Measurements from ENCODE around the gene SGIP1. TPM values are rescaled to one million over a fixed set of nuclear protein-coding genes. Genes with fewer than 3 reads are reported as not detected.

SGIP1 gene
- total RNA-seq, 1 donor from 2014 or later: not detected

DNA sequence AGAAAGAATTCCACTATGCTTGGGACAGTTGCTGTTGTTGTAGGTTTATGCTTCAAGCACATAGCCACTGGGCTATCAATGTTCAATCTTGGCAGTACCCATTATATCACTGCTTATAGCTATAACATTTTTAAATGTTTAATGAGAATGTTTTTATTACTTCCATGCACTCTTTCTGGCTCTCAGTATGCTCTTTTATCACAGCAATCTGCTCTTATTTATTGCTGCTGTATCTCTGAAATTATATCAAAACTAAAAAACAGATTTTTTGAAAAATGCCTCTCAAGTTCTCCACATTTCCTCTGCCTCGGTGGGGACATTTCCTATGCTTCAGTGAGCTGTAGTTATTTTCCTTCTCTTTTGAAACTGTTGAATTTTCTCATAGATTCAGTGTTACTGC is 5.4 kb upstream of the SGIP1 start:
- no peak for DNase-seq
- intact Hi-C loops (cut with micrococcal nuclease): no loop called here
- Mint-ChIP-seq H3K27me3 (peaks cover 36% of the 10 kb centered on the region), H3K27ac (no peak overlapping the region), H3K9me3 (no peaks in the 10 kb centered on the region), H3K36me3 (ENCODE audit: low read depth) (no peaks in the 10 kb centered on the region), H3K4me3 (no peak overlapping the region), H3K4me1 (peaks cover 10% of the 10 kb centered on the region)

DNA sequence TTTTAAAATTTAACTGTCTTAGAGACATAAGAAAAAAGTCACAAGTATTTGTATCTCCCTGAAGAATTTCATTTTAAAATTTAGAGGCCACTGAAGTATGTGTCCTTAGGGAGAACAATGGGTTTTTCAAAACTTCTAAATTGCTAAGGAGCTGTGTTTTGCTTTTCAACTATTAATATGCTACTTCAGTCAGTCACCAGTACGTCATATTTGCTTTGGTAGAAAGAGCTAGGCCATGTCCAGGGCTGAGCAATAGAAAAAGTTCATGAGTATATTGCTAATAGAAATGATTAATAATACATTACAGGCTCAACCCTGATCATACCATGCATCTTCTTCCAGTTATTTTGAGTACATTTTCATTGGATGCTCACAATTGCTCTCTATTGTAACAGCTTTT is 1.7 kb upstream of the SGIP1 start:
- no peak overlapping the region for H3K27ac Mint-ChIP-seq
- no peak for DNase-seq
- intact Hi-C loops (cut with micrococcal nuclease): no loop called here
- no peaks in the 10 kb centered on the region for H3K36me3 Mint-ChIP-seq (ENCODE audit: low read depth)
- peaks cover 60% of the 10 kb centered on the region for H3K27me3 Mint-ChIP-seq
- H3K9me3 Mint-ChIP-seq: no peaks in the 10 kb centered on the region
- peaks cover 12% of the 10 kb centered on the region for H3K4me1 Mint-ChIP-seq
- H3K4me3 Mint-ChIP-seq: peak overlapping the region; percentile 72

DNA sequence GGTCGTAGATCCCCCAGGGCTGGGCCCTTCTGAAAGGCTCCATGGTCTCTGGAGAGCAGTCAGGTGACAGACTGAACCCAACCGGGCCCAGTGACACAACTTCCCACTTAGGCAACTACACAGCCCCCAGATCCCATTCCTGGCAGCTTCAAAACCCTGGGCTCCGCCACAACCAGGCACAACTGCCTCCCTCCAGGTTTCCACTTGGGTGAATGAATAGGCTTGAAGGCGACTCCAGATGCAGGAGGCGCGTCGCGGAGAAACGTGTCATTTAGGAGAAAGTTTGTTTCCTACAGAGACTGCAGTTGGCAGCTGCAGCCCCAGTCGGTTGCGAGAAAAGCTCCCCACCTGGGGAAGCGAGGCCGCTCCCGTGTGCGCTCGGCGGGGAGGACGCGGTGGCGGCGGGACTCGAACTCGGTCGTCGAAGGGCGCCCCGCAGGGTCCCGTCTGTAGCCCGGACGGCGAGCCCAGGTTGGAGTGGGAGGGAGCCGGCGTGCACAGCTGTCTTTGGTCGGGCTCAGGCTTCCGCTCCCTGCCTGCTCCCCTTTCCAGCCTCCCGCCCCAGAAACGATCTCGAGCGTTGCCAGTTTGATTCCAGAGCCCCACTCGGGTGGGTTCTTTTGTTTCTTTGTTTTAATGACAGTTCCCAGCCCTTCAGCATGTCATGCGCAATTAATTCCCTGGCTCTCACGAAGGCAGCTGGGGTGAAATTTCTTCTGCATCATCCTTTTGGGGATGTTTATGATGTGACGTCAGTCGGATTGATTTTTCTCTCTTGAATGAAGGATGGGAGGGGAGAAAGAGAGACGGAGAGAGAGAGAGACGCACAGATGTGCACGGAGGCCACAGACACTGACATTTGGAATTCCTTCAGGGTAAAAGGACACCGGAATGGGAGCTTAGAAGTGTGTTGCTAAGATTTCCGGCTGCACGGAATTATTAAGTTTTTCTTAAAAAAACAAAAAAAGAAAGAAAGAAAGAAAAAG is 862 bp upstream of the SGIP1 start:
- H3K4me3 Mint-ChIP-seq: peak overlapping the region; percentile 72
- H3K9me3 Mint-ChIP-seq: no peaks in the 10 kb centered on the region
- H3K36me3 Mint-ChIP-seq (ENCODE audit: low read depth): no peaks in the 10 kb centered on the region
- DNase-seq: peak; percentile 61
- intact Hi-C loops (cut with micrococcal nuclease): no loop called here
- no peak overlapping the region for H3K27ac Mint-ChIP-seq
- H3K4me1 Mint-ChIP-seq: peaks cover 12% of the 10 kb centered on the region
- H3K27me3 Mint-ChIP-seq: peaks cover 63% of the 10 kb centered on the region

DNA sequence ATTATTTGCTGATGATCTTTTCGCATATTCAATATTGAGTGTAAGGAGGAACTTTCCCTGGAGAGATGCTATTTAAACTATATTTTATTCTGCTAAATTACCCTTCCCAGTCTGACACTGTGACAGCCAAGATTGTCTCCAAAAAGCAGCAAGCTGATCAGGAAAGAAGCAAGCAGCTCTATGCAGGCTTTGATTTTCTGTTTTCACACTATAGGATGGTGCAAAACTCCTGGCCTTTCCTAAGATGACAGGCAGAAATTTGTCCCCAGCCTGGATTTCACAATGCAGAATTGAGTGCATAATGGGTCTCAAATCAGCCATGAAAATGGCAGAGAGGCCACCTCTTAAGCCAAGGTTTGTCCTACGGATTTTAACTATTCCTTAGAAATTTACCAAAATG is 1.1 kb downstream of the SGIP1 start:
- H3K4me3 Mint-ChIP-seq: no peak overlapping the region
- H3K4me1 Mint-ChIP-seq: peaks cover 12% of the 10 kb centered on the region
- H3K27me3 Mint-ChIP-seq: peaks cover 62% of the 10 kb centered on the region
- H3K9me3 Mint-ChIP-seq: no peaks in the 10 kb centered on the region
- no peaks in the 10 kb centered on the region for H3K36me3 Mint-ChIP-seq (ENCODE audit: low read depth)
- no peak overlapping the region for H3K27ac Mint-ChIP-seq
- no peak for DNase-seq
- intact Hi-C loops (cut with micrococcal nuclease): no loop called here

DNA sequence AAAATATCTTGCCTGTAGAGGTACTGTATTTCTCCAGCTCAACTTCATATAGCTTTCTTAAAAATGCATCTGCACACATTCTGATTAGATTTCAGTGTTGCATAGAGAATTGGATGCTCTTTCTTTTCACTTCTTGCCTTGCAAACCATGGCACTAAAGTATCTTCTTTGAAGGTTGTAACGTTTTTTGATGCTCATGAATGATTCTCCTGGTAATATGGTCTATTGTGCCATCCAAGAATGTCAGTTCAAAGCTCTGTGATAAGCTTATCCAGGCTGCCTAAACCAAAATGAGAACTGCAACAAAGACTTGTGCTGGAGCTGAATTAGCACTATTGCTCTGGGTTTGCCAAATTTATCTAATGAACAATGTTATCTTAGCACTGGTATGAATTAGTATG is 1.9 kb downstream of the SGIP1 start:
- Mint-ChIP-seq H3K4me3 (no peak overlapping the region), H3K9me3 (no peaks in the 10 kb centered on the region), H3K27ac (no peak overlapping the region), H3K4me1 (peaks cover 12% of the 10 kb centered on the region), H3K36me3 (ENCODE audit: low read depth) (no peaks in the 10 kb centered on the region), H3K27me3 (peaks cover 62% of the 10 kb centered on the region)
- no peak for DNase-seq
- intact Hi-C loops (cut with micrococcal nuclease): no loop called here

DNA sequence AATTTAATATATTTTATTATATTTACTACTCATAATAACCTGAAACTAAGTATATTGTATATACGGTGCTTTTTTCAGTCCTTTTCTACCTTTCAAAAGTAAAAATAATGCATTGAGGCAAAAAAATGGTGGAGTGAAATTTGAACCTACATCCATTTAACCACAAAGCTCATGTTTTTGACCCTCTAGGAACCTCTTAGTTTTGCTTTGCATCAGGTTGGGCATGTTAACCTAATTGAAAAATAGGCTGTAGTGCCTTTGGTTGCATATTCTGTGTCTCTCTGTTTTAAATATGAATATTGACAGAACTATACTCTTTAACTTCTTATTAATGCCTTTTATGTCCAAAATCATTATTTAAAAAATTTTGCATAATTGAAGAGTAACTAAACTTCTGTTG is 3.8 kb downstream of the SGIP1 start:
- Mint-ChIP-seq H3K9me3 (no peaks in the 10 kb centered on the region), H3K4me3 (no peak overlapping the region), H3K4me1 (peaks cover 8% of the 10 kb centered on the region), H3K36me3 (ENCODE audit: low read depth) (no peaks in the 10 kb centered on the region), H3K27me3 (peaks cover 46% of the 10 kb centered on the region), H3K27ac (no peak overlapping the region)
- DNase-seq: no peak
- intact Hi-C loops (cut with micrococcal nuclease): no loop called here

DNA sequence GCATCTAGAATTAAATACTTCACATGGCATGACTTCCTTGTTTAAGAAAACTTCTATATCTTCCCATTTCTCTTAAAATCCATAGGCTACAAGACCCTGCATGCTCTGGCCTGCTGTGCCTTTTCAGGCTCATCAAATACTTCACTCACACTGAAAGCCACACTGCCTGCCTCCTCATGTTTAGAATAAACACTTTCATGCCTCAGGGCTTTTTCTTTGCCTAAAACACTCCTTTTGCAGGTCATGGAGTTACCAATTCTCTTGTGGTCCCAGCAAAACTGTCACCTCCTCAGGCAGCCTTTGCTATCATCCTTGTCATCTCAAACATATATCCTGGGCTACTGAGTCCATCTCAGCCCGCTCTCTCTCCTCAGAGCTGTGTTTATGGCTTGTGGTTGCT is 5.5 kb downstream of the SGIP1 start:
- intact Hi-C loops (cut with micrococcal nuclease): no loop called here
- no peak overlapping the region for H3K4me3 Mint-ChIP-seq
- DNase-seq: no peak
- H3K36me3 Mint-ChIP-seq (ENCODE audit: low read depth): no peaks in the 10 kb centered on the region
- no peaks in the 10 kb centered on the region for H3K9me3 Mint-ChIP-seq
- no peak overlapping the region for H3K27ac Mint-ChIP-seq
- H3K27me3 Mint-ChIP-seq: peaks cover 29% of the 10 kb centered on the region
- no peaks in the 10 kb centered on the region for H3K4me1 Mint-ChIP-seq

DNA sequence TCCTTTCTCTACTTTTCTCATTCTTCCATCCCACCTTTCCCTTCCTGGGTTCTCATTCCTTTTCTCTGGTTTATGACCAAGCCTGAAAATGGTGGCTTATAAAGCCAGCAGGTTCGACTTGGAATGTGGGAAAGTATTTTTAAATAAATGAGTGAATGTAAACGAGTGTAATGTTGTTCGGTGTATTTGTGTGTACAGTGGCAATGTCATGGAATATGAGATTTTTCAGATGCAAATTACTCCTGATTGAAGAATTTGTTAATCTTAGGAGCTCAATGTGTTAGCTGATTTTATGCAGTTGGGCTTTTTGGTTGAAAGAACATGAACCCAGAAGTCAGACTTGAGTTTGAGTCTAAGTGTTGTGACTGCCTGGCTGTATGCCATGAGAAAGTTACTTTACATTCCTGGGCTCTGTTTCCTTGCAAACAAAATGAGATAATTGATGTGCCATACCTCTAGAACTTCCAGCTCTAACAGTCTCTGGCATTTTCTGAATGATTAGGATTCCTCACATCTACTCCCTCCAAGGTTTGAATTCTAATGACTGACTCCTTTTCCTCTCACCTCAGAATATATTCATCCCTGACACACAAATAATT is 6.6 kb downstream of the SGIP1 start:
- Mint-ChIP-seq H3K4me3 (no peak overlapping the region), H3K4me1 (no peaks in the 10 kb centered on the region), H3K27ac (no peak overlapping the region), H3K9me3 (no peaks in the 10 kb centered on the region), H3K27me3 (peaks cover 28% of the 10 kb centered on the region), H3K36me3 (ENCODE audit: low read depth) (no peaks in the 10 kb centered on the region)
- intact Hi-C loops (cut with micrococcal nuclease): no loop called here
- no peak for DNase-seq

DNA sequence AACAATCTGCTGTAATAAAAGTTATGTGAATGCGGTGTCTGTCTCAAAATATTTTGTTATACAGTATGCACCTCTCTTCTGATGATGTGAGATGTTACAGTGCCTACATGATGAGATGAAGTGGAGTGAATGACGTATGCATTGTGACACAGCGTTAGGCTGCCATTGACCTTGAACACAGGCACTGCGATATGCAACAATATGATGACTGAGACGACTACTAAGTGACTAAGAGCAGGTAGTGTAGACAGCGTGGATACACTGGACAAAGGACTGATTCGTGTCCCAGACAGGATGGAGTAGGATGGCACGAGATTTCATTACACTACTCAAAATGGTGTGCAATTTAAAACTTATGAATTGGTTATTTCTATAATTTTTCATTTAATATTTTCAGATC is 8.4 kb downstream of the SGIP1 start:
- peaks cover 18% of the 10 kb centered on the region for H3K27me3 Mint-ChIP-seq
- H3K4me1 Mint-ChIP-seq: no peaks in the 10 kb centered on the region
- no peak for DNase-seq
- H3K36me3 Mint-ChIP-seq (ENCODE audit: low read depth): no peaks in the 10 kb centered on the region
- H3K9me3 Mint-ChIP-seq: no peaks in the 10 kb centered on the region
- H3K27ac Mint-ChIP-seq: no peak overlapping the region
- H3K4me3 Mint-ChIP-seq: no peak overlapping the region
- intact Hi-C loops (cut with micrococcal nuclease): no loop called here

DNA sequence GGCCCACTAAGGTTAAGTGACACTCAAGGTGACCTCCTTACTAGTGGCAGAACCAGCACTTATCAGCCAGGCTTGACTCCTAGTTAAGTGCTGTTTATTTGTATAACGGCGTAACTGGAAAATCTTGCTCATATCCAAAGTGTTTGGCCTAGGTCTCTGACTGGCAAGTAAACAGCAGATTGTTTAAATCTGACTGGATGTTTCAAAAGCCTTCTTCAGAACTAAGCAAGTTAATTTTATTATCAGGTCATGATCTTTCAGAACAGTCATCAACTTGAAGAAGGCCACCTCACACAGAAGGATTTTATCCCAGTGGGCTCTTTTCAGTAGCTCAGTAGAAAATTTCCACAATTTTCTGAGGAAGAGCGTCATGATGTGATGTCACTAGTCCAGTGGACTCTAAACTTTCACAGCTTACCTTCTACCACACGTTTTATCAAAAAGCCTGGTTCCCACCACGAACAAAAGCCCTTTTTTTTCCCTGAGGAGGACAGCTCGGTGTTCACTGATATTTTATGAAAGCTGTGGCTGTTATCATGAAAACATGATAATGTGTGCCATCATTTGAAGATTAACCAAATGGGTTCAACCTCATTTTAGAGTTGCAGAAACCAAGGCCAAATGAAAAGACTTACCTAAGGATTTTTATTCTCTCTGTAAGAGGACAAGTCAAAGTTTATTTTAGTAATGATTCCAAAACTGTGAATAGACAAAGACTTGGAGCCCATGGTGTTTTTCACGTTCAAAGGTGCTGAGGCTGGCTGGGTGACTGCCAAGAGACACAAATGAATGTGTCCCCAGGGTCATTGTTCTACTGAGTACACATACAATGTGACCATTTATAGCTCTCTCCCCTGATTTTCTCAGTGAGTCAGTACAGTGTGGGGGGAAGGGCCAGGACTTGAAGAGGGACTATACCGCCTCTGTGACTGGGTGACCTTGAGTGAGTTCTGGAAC is 9.1 kb downstream of the SGIP1 start:
- H3K27me3 Mint-ChIP-seq: peaks cover 20% of the 10 kb centered on the region
- DNase-seq: no peak
- H3K36me3 Mint-ChIP-seq (ENCODE audit: low read depth): no peaks in the 10 kb centered on the region
- intact Hi-C loops (cut with micrococcal nuclease): no loop called here
- H3K4me3 Mint-ChIP-seq: no peak overlapping the region
- no peaks in the 10 kb centered on the region for H3K4me1 Mint-ChIP-seq
- H3K27ac Mint-ChIP-seq: no peak overlapping the region
- H3K9me3 Mint-ChIP-seq: no peaks in the 10 kb centered on the region

DNA sequence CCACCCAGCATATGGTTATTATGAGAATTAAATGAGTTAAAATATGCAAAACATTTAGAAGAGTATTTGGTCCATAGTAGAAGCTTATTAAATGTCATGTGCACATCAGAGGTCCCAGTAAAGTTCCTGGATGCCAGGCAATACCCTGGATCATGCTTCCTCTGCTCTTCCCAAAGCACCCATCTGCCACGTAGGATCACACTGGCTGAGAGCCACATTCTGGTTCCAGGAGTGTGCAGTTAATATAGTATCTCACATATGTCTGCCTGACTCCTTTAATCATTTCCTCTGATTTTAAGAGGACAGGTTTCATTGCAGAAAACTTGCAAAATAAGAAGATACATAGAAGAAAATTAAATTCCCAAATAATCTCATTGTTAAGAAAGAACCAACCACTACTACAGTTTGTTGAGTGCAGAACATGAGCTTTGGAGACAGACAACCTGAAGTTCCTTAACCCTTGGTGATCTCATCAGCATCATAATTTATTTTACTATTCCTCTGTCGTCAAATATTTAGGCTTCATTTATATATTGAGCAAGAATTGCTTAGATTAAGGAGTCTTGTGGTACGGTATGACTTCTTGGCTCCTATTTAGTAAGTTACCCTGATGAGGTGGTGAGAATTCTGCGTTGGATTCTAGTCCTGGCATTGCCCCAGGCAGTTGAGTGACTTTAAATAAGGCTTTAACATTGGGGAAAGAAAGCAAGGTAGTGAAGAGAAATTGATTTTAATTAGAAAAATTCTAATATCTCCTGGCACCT is 12.3 kb downstream of the SGIP1 start:
- H3K36me3 Mint-ChIP-seq (ENCODE audit: low read depth): no peaks in the 10 kb centered on the region
- no peaks in the 10 kb centered on the region for H3K4me1 Mint-ChIP-seq
- DNase-seq: no peak
- no peaks in the 10 kb centered on the region for H3K9me3 Mint-ChIP-seq
- peaks cover 8% of the 10 kb centered on the region for H3K27me3 Mint-ChIP-seq
- intact Hi-C loops (cut with micrococcal nuclease): no loop called here
- H3K27ac Mint-ChIP-seq: no peak overlapping the region
- no peak overlapping the region for H3K4me3 Mint-ChIP-seq

DNA sequence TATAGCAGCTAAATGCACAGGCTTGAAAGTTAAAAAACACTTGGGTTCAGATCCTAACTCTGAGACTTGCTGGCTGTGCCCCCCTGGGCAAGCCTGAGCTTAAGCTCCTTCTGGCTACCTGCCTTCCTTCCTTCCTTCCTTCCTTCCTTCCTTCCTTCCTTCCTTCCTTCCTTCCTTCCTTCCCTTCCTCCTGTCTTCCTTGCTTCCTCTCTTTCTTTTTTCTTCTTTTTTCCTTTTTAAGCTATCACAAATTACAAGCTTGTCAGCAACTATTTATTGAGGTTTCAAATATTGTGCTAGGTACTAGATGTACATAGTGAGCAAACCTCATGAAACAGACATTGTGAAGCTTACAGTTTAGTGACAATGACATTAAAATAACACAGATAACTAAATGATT is 15.1 kb downstream of the SGIP1 start:
- H3K4me3 Mint-ChIP-seq: no peak overlapping the region
- no peaks in the 10 kb centered on the region for H3K9me3 Mint-ChIP-seq
- H3K27ac Mint-ChIP-seq: no peak overlapping the region
- no peaks in the 10 kb centered on the region for H3K36me3 Mint-ChIP-seq (ENCODE audit: low read depth)
- no peaks in the 10 kb centered on the region for H3K4me1 Mint-ChIP-seq
- H3K27me3 Mint-ChIP-seq: peaks cover 17% of the 10 kb centered on the region
- intact Hi-C loops (cut with micrococcal nuclease): no loop called here
- no peak for DNase-seq

DNA sequence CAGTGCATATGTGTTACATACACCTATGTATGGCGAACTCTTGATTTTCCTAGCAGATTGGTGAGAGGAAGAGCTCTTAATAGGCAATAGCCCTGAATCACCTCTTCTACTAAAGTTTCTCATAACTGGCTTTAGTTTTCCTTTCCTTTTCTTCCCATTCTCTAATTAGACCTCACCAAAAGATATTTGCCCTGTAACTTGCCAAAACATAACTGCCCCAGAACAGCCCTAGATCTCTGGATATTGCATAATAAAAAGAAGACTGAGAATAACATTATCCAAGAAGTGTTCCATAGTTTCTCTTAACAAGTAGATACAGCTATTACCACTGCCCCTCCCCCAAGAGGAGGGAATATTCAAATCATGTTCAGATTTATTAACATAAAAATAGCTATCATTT is 16.3 kb downstream of the SGIP1 start:
- Mint-ChIP-seq H3K27me3 (peaks cover 12% of the 10 kb centered on the region), H3K9me3 (no peaks in the 10 kb centered on the region), H3K27ac (no peak overlapping the region), H3K4me3 (no peak overlapping the region), H3K4me1 (no peaks in the 10 kb centered on the region), H3K36me3 (ENCODE audit: low read depth) (no peaks in the 10 kb centered on the region)
- intact Hi-C loops (cut with micrococcal nuclease): no loop called here
- no peak for DNase-seq

Data from activated CD4-positive, alpha-beta T cell treated with anti-CD3 and anti-CD28 coated beads, Interleukin-2, amount 10 ng/mL, durations not matched to agents 24 days and 14 days (primary cell).